ENCODE measurements around the gene SHC2. TPM values are rescaled to one million over a fixed set of nuclear protein-coding genes. Genes with fewer than 3 reads are reported as not detected.

Gene SHC2
- polyA plus RNA-seq, 1 donor (not counting 4 experiments of a cell fraction or from before 2014, with no cell fraction given) = 2.5 TPM

GRCh38 chr19:439167-439900, 21.5 kb downstream of the SHC2 start:
- no peak for FAIRE-seq
- H3K36me3 ChIP-seq (ENCODE audit: control insufficient read depth in 2 of 2, extremely low read depth in 1 of 2, insufficient read depth in 2 of 2, low read length in 2 of 2) = no peaks in the 10 kb centered on the region
- H3K4me2 ChIP-seq (ENCODE audit: control insufficient read depth, extremely low read depth, insufficient read depth, low read depth, low read length) = no peak overlapping the region
- H3K4me3 ChIP-seq (ENCODE audit: control insufficient read depth in 2 of 3, extremely low read depth in 1 of 3, insufficient read depth in 2 of 3, low read depth in 1 of 3, low read length in 3 of 3) = no peak overlapping the region
- H3K9me1 ChIP-seq (ENCODE audit: control insufficient read depth, extremely low read depth, insufficient read depth, low read length) = no peaks in the 10 kb centered on the region
- no peak overlapping the region for H3K9ac ChIP-seq (ENCODE audit: control insufficient read depth, extremely low read depth, insufficient read depth, low read length)
- dilution Hi-C loops (cut with MboI; ENCODE audit: extremely low pct_ligation_motif_present, low sequenced_read_pairs) = no loop called here
- DNase-seq (ENCODE audit: low read depth, low spot score) = no peak
- H3K27ac ChIP-seq (ENCODE audit: control insufficient read depth, insufficient read depth, low read length) = no peak overlapping the region
- H2AFZ ChIP-seq (ENCODE audit: control insufficient read depth, low read length) = no peak overlapping the region
- no peaks in the 10 kb centered on the region for H3K4me1 ChIP-seq (ENCODE audit: control insufficient read depth, extremely low read depth, insufficient read depth, low read length)
- TF ChIP-seq EZH2 (IDR thresholded peaks at IDR 0.05; ENCODE audit: low read length) = no peak
- TF ChIP-seq CTCF (optimal IDR thresholded peaks at IDR 0.05 in 1 of 3, IDR thresholded peaks at IDR 0.05 in 1 of 3, conservative IDR thresholded peaks at IDR 0.05 in 1 of 3; ENCODE audit: extremely low read depth in 1 of 3, insufficient read depth in 2 of 3, low read length in 3 of 3) = no peak
- no peaks in the 10 kb centered on the region for H3K79me2 ChIP-seq (ENCODE audit: control insufficient read depth, insufficient read depth, low read length)
- H4K20me1 ChIP-seq (ENCODE audit: control insufficient read depth, extremely low read depth, insufficient read depth, low read length) = no peaks in the 10 kb centered on the region
- peaks cover 7% of the 10 kb centered on the region for H3K9me3 ChIP-seq (ENCODE audit: control insufficient read depth, low read depth, low read length)
- no peaks in the 10 kb centered on the region for H3K27me3 ChIP-seq (ENCODE audit: control insufficient read depth, extremely low read depth, insufficient read depth, low read length)

DNA sequence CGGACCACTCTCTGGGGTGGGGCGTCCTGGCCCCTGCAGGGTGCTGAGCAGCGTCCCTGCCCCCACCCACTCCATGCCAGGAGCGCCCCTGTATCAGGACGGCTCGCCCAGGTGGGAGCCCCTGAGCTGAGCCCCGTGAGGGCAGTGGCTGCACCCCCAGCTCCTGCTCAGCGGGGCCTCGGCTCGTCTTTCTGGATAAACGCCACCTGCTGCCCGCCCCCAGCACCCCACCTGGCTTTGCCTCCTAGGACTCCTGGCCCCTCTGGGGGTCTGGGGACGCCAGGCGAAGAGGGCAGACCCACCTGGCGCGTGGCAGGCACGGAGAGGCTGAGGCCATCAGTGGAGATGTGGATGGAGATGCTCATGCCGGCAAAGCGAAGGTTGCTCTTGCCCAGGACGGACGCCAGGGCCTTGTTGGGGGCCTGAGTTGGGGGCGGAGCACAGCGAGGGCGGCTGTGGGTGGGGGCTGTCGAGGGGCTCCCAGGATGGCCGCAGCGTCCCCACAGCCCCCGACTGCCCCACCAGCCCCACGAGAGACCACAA, 22.3 kb downstream of the SHC2 start:
- Histone ChIP-seq H3K27ac (ENCODE audit: control insufficient read depth, insufficient read depth, low read length) (no peak overlapping the region), H2AFZ (ENCODE audit: control insufficient read depth, low read length) (no peak overlapping the region), H3K9me3 (ENCODE audit: control insufficient read depth, low read depth, low read length) (peaks cover 6% of the 10 kb centered on the region), H4K20me1 (ENCODE audit: control insufficient read depth, extremely low read depth, insufficient read depth, low read length) (no peaks in the 10 kb centered on the region), H3K4me1 (ENCODE audit: control insufficient read depth, extremely low read depth, insufficient read depth, low read length) (no peaks in the 10 kb centered on the region), H3K9ac (ENCODE audit: control insufficient read depth, extremely low read depth, insufficient read depth, low read length) (no peak overlapping the region), H3K9me1 (ENCODE audit: control insufficient read depth, extremely low read depth, insufficient read depth, low read length) (no peaks in the 10 kb centered on the region), H3K4me2 (ENCODE audit: control insufficient read depth, extremely low read depth, insufficient read depth, low read depth, low read length) (no peak overlapping the region), H3K79me2 (ENCODE audit: control insufficient read depth, insufficient read depth, low read length) (no peaks in the 10 kb centered on the region), H3K27me3 (ENCODE audit: control insufficient read depth, extremely low read depth, insufficient read depth, low read length) (no peaks in the 10 kb centered on the region), H3K36me3 (ENCODE audit: control insufficient read depth in 2 of 2, extremely low read depth in 1 of 2, insufficient read depth in 2 of 2, low read length in 2 of 2) (no peaks in the 10 kb centered on the region), H3K4me3 (ENCODE audit: control insufficient read depth in 2 of 3, extremely low read depth in 1 of 3, insufficient read depth in 2 of 3, low read depth in 1 of 3, low read length in 3 of 3) (no peak overlapping the region)
- no peak for FAIRE-seq
- no peak for DNase-seq (ENCODE audit: low read depth, low spot score)
- TF ChIP-seq EZH2 (IDR thresholded peaks at IDR 0.05; ENCODE audit: low read length) = no peak
- no peak for TF ChIP-seq CTCF (optimal IDR thresholded peaks at IDR 0.05 in 1 of 3, IDR thresholded peaks at IDR 0.05 in 1 of 3, conservative IDR thresholded peaks at IDR 0.05 in 1 of 3; ENCODE audit: extremely low read depth in 1 of 3, insufficient read depth in 2 of 3, low read length in 3 of 3)
- dilution Hi-C loops (cut with MboI; ENCODE audit: extremely low pct_ligation_motif_present, low sequenced_read_pairs) = no loop called here
